IPS DF 4.7 (cell line): ENCODE results near the gene CACNA1D.
"Not testable (repeated sequence)": the region's sequence is repeated elsewhere in the genome, so short reads cannot be mapped to it uniquely, and the experiment has no call there.

Experiments used
- DNase-seq: peaks from one replicate; pipeline ENCODE4 v3.0.0-alpha.2; 2013; ENCODE audit warnings: low spot score; ENCODE audit errors: extremely low read depth

The CACNA1D gene

GRCh38 chr3:53571264-53571663 lies 76.9 kb downstream of the CACNA1D start:
- no peak for DNase-seq

DNA sequence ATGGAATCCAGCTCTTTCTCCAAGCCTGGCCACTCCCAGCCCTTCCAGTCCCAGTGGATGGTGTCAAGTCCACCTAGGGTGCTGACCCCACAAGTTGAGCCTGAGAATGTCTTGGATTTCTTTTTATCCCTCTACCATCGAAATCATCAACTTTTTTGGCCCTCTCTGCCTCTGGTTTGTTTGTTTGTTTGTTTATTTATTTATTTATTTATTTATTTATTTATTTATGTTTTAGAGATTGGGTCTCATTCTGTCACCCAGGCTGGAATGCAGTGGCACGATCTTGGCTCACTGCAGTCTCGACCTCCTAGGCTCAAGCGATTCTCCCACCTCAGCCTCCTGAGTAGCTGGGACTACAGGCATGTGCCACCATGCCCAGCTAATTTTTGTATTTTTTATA lies 77.8 kb downstream of the CACNA1D start:
- not testable (repeated sequence) for DNase-seq

GRCh38 chr3:53577506-53577905 lies 83.1 kb downstream of the CACNA1D start:
- no peak for DNase-seq

GRCh38 chr3:53579636-53580035 lies 85.2 kb downstream of the CACNA1D start:
- no peak for DNase-seq

- DNase-seq, result no peak
Measured at GRCh38 chr3:53581671-53582070, 87.3 kb downstream of the CACNA1D start.

DNA sequence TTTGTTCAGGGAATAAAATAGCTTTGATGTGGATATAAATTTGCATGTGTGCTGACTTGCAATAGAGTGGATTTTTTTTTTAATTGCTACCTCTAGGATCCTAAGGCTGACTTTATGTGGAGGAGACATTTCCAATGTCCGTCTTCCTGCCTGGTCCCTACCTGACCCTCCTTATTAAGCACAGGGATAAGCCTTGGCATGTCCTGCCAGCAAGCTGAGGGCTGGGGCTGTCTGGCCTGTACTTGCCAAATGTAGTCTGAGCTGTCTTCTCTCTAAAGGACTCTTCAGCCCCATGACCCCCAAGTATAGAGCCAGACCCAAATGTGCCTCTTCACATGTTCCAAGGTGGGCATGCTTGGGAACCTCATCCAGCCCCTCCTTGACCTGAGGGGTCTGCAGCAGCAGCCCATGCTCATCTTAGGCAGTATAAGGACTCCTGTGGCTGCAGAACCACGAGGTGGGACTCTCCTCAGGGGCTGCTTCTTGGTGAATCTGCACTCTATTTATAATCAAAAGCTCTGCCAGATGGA lies 88.8 kb downstream of the CACNA1D start:
- no peak for DNase-seq

DNA sequence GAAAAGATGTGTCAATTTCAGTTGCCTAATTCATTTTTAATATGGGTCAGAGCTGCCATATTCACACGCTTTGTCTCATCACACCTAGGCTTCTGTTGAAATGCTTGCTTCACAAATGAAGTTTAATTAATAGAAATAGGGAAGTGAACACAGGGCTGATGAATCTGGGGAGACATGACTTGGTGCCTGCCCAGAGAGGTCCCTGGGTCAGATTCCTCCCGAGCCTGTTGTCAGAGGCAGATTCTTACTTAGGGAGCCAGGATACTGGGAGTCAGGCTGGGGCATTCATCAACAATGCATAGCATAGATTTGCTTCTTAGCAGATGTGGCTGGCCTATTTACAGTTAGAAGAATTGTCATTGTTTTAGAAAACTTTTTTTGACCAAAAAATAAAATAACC lies 90.6 kb downstream of the CACNA1D start:
- no peak for DNase-seq

DNA sequence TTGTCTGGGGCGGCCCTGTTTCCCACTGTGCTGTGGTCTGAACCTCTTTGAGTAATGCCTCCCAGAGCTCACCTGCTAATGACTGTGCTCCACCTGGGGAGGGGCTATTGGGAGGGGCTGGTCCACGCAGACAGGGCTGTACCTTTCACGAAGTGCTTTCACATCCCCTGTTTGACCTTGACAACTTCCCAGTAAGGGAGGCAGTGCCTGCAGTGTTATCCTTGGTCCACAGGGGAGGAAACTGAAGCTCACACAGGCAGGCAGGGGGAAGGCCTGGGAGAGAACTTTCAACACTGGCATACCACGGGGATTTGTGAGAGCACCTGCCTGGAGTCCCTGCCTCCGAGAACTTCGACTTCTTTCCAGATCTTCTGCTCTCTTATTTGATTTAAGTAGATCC lies 91.2 kb downstream of the CACNA1D start:
- no peak for DNase-seq

GRCh38 chr3:53588122-53588521 lies 93.7 kb downstream of the CACNA1D start:
- no peak for DNase-seq

DNA sequence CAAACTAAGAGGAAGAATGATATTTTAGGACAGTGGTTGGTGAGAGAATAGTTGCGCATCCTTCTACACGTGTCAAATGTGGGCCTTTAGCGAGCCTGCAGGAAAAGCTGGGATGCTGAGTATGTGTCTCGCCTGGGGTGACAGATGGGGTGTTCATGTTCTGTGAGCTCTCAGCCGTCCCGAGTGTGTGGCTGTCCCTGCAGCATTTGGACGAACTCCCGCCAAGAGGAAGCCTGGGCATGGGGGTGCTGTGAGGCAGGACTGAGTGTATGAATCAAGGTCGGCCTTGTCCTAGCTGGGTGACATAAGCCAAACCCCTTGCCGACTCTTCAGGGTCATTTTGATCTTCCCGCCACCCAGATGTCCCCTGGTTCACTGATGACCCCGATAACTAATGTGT lies 94.8 kb downstream of the CACNA1D start:
- DNase-seq, result no peak

GRCh38 chr3:53589806-53590205 lies 95.4 kb downstream of the CACNA1D start:
- DNase-seq, result no peak

DNA sequence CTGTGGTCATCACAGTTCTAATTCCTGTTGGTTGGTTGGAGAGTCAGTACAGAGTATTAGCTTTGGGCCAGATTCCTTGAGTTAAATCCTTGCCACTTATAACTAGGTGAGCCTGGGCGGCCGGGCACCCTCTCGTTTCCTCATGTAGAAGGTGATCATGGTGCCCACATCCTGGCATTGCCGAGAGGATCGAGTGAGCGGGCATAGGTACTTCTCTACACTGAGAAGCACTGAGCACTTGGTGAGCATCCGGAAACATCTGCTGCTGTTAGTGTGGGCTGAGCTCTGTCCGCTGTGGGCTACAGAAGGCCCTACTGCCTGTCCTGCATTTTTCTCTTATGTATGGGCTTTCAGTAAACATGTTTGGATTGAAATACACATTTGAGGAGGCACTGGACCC lies 96.2 kb downstream of the CACNA1D start:
- no peak for DNase-seq

DNA sequence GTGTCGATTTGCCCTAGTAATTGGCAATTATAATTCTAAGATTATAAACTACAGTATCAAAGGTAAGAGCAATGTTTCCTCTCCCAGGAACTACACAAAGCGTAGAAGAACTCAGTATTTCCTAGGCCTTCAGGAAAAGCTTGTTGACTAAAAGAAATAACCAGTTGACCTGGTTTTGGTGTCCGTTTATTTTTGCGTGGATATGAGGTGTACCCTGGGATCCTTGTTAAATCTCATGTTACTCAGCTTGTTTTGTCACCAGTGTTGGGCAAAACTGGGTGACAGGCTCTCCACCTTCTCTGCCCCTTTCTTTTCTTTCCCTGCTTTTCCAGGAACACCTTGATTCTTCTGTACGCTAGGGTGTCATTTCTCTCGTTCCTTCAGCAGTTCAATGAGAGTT lies 97.2 kb downstream of the CACNA1D start:
- DNase-seq, result no peak

- no peak for DNase-seq
Measured at GRCh38 chr3:53592862-53593261, 98.5 kb downstream of the CACNA1D start.

DNA sequence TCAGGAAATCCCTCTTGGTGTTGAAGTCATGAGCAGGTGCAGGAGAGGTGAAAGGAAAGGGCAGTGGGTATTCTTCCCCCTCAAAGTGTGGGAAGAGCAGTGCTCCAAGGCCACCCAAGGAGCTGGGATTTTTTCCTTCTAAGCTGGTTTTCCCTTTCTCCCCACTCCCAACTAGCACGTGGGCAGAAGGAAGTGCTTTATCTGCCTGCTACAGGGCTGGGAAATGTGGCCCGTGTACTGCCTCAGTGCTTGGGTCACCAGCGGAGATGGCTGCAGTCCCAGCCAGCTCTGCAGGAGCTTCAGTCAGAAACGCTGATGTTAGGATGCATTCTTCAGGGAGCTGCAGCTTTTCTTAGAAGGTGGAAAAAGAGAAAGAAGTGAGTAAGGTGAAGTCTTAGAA lies 99.2 kb downstream of the CACNA1D start:
- no peak for DNase-seq

GRCh38 chr3:53594276-53594675 lies 99.9 kb downstream of the CACNA1D start:
- DNase-seq, result no peak

GRCh38 chr3:53595660-53596059 lies 101.2 kb downstream of the CACNA1D start:
- no peak for DNase-seq

- no peak for DNase-seq
Measured at GRCh38 chr3:53597136-53597915, 102.9 kb downstream of the CACNA1D start.

DNA sequence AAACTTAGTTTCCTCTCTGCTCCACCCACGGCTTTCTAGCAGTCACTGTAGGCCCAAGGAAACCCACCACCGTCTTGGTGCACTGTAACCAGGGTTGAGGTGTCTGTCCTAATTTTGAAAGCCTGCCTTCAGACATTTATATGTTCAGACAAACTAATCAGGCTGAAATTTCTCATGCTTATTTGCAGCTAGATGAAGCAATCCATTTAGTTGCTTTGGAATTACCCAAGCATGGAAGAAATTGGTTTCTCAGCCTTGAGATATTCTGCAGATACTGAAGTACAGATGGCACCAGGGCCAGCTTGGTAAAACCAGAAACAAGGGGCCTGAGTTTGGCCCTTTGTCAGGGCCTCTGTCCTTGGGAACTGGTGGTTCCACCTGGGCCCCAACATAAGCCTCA lies 105.4 kb downstream of the CACNA1D start:
- no peak for DNase-seq

GRCh38 chr3:53602866-53603265 lies 108.5 kb downstream of the CACNA1D start:
- DNase-seq, result no peak

- no peak for DNase-seq
Measured at GRCh38 chr3:53604232-53604631, 109.8 kb downstream of the CACNA1D start.

DNA sequence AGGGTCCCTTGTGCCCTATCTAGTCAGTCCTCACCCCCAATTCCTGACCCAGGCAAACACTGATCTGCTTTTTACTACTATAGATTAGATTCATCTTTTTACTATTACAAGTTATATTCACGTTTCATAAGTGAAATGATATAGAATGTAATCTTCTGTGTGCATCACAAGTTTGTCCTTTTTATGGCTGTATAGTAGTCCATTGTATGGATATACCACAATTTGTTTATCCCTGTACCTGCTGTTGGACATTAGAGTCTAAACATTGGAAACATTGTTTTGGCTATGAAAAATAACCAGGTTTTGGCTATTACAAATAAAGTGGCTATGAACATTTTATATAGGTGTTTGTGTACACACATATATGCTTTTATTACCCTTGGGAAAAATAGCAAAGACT lies 112.4 kb downstream of the CACNA1D start:
- DNase-seq, result no peak

- no peak for DNase-seq
Measured at GRCh38 chr3:53612508-53612907, 118.1 kb downstream of the CACNA1D start.
